SHP77 treated with DMSO at 0.1 percent for 48 hours (cell line): ENCODE measurements around the gene KCNQ1.

Experiments
- DNase-seq: peaks from one replicate; lab custom pipeline; 2025; lab: John Stamatoyannopoulos, UW

KCNQ1 gene

DNA sequence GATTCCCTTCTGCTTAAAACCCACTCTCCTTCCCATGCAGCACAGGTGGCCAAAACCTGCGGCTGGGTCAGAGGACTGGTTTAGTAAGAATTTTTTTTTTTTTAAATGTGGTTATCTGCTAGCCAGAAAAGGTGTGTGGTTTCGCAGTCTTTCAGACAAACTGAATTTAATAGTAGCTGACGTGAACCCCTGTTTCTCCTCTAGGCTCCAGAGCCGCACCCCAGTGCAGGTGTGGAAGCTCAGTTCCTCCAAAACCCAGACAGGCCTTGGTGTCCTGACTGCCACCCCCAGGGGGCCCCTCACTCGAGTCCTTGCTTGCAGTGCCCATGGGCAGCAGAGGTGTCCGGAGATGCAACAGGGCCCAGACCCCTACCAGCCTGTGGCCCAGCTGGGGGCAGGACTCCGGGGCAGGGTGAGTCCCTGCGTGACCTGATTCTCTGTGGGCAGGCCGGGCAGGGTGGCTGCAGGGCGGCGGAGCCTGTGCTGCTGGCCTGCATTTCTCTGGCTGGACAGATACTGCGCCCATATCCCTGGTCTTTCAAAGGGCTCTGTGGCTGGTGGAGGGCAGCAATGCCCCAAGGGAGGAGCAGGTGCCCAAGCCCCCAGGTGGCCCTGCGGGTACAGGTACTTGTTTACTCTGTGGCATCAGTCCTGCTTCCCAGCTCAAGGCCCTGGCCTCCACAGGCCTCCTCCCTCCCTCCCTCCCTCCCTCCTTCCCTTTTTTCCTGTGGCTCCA lies 15.2 kb downstream of the KCNQ1 start:
- DNase-seq = no peak

DNA sequence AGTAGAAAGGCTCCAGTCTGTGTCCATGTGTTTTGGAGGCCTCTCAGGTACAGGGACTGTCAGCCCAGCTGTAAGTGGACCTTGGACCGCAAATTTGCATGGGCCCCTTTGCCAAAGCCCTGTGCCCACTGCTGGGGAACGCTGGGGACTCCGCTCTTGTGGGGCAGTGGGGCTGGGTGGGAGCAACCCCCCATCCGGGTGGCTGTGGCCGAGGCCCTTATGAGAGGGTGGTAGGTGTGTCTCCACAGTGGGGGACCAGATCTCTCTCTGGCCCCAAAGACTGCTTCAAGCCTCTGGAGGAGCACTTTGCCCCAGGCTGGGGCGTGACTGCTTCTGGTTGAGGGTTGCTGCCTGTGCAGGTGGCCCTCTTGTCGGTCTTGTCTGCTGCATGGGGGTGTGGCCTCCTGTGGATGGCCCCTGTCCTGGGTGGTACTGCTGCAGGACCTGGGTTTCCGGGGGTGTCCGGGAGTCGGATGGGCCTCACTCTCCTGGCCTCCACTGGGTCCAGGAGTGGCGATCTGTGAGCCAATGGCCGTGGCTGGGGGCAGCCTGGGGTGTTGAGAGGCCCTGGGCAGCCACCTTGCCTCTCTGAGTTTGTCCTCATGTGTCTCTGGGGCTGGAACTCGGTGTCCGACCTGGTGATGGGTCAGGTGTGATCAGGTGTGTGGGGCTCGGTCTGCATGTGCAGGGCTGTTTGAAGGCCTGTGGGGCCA lies 15.9 kb downstream of the KCNQ1 start:
- no peak for DNase-seq

DNA sequence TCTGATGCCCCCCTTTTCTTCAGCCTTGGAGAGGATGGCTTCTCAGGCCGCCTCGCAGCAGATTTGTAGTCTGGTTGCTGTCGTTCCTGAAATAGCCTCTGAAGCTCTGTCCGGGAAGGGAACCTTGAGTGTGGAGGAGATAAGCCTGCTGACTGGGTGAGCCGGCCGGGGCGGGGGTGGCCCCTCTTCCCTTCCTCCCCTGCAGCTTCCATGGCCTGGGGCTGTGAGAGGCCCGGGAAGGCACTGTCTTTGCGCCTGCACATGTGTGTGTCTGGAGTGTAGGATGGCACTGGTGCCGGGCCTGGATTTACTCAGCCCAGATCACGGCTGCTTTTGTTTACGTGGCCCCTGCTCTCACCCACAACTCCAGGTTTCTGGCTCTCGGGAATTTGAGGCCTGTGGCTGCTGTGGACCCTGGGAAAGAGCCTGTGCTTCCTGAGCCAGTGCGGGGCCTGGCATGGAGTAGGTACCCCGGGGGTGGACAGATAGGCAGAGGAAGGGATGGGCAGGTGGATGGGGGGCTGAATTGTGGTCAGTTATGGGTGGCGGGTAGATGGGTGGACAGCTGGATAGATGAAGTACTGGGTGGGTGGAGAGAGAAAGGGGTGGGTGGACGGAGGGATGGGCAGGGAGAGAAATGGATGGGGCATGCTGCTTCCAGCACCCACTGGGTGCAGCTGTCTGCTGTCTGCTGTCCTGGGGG lies 16.6 kb downstream of the KCNQ1 start:
- DNase-seq = no peak

DNA sequence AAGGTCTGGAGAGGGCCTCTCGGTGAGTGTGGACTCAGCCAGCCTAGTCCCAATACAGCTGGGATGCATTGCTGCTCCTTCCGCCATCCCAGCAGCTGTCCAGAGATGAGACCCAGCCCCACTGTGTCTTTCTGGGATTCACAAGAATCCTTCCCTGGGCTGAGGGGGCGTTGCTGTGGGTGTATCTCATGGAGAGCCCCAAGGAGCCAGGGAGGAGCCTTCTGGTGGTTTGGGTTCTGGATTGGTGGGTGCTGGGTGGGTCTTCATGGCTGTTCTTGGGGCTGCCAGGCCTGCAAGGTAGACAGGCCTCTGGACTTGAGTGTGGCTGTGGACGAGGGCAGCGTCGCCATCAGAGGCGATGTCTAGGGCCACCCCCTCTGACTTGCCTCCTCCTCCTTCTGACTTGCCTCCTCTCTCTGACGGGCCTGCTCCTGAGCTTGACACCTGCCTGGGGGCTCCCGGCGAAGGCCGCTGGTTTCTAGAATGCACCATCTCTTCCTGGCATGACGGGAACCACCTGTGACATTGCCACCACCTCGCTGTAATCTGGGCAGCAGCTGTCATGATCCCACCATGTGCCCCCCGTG lies 17.2 kb downstream of the KCNQ1 start:
- DNase-seq = no peak

DNA sequence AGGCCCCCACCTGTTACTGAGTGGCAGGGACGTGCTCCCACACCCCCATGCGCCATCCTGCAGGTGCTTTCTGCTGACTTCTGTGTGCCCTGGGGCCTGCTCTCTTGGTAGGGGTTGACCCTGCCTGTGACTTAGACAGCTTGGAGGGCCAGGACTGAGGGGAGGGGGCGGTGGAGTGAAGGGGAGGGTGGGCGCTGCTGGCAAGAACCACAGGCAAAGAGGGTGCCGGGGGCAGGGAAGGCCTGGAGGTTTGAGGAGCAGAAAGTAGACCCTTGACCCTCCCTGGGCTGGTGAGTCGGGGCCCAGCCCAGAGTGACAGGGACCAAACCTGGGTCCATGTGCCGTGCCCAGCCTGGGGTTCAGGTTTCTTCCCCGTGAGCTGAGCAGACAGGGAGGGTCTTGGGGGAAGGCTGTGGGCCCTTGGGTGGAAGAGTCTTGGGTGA lies 17.8 kb downstream of the KCNQ1 start:
- no peak for DNase-seq

DNA sequence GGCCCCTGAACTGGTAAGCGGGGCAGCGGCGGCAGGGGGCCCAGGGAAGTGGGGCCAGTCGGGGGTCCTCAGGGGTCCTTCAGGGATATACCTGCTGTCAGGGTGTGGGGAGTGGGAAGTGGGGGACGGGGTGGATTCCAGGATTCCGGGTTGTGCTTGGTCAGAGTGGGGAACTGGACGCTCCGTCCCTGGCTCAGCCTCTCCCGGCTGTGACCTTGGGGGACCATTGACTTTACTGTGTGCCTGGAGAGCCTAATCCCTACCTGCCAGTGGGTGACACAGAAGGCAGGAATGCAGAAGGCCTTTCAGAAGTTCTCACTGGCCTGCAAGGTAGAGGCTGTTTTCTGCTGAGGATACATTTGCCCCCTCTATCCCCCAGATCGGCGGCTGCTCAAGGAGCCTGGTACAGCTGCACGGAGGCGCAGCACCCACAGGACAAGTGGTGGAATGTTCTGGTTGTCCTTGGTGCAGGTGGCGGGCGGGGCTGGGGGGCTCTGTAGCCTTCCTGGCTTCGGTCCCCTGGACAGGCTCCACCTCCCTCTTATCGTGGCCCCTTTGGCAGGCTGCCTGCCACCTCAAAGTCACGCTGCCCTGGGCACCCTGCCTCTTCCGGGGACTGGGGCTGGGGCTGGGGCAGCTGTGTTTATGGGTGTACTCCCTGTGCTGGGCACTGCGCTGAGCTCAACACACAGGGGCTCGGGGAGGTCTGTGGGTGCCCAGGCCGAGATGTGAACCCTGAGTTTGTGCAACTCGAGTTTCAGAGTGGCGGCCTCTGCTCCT lies 18.4 kb downstream of the KCNQ1 start:
- no peak for DNase-seq

DNA sequence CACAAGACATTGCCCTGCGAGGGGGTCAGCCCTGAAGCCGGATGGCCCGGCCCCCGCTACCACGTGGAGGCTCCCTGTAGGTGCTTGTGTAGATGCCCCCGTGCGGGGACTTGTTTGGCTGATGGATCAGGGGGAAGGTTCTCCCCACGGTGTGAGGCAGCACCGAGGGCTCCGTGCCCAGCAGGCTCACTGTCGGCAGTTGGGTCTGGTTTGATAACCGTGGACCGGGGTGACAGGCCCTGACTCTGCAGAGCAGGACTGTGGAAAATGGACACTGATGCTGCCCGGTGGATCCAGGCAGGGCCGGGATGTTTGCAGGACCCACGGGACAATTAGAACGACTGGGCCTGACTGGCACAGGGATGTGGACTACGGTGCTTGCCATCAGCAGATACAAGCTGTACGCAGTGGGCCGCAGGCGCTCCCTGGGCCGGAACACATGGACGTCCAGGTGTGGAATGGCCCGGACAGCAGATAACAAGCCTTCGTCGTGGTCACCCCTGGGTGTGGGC lies 19.0 kb downstream of the KCNQ1 start:
- no peak for DNase-seq

DNA sequence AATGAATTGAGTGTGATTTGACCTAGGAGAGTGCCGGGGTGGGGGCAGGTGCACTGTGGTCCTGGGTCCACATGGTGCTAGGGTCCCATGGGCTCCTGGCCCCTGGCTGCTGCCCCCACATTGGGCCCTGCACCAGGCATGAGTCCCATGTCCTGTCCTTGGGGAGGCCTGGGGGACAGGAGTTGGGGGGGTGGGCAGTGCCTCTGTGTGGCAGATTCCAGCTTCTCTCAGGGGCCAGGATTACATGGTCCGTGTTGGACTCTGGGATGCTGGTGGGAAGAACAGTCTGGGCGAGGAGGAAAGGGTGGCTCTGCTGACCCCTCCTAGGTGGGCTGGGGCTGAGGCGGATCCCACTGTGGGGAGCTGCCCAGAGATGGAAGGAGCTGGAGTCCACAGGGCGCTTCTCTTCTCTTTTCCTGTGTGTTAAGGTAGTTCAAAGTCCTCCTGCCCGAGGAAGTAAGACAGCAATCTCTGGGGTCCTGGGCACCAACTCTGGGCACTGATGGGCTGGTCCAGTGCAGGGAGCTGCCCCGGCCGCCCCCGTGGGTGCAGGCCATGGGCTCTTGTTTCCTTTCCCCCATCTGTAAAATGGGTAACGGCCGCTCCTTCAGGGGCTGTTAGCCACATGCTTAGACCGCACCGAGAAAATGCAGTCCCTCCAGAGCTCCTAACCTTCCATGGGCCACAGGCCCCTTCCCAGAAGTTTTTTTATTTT lies 19.8 kb downstream of the KCNQ1 start:
- no peak for DNase-seq

DNA sequence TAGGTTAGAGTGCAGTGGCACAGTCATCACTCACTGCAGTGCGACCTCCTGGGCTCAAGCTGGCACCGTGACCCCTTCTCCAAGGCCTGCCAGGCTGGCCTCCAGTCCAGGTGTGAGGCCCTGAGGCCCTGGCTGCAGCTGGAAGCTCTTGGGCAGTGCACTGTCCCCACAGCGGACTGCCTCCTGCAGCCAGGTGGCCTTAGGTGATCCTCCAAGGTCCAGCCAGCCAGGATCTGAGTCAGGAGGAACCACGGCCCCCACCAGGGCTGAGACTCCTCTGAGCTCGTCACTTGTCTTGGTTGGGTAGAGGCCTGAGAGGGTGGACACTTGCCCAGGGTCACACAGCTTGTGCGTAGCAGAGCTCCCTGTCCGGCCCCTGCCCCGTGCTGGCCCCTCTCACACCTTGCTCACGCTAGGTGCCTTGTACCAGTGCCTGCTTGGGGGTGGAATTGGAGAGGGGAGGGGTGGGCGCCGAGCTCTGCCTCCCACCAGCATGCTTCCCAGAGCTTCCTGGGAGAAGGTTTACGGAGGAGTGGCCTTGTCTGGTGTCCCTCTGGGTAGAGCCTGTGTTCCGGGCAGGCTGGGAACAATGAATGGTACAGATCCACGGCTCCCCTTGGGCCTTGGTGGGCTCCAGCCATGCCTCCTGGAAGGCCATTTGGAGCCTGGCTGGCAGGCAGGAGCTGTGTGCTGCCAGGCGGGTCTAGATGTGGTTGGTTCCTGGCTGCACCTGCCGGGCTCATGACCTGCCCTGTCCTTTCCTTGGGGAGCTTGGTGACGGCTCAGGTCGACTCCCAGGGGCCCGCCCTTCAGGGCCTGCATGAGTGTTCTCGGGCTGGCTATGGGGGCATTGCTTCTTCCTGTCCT lies 20.6 kb downstream of the KCNQ1 start:
- DNase-seq = no peak

DNA sequence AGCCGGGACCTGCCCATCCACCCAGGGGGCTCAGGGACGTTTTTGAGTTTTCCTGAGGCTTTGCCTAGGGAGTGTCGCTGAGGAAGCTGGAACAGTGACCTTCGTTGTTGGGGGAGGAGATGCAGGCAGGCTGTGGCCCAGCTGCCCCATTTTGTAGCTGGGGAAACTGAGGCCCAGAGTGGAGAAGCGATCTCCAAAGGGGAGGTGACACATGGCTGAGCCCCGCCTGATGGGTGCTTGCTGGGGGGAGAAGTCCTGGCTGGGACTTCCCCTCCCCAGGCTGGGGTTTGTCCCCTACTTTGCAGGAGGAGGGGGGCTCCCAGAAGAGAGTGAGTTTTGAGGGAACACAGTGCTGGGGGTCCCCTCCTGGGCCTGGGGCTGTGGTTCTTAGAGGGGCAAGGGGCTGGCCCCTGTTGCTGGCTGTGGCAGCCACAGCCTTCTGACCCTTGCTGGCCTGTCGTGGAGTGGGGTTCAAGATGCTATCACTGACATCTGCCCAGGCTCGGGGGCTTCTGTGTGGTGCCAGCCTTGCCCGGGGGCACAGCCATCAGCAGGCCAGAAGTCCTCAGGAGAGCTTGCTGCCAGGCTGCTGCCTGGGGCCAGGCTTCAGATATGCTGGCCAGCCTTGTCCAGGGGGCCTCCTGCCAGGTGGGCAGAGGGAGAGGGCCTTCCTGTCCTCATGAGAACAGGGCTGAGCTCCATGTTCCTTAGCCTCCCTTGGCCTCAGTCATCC lies 21.4 kb downstream of the KCNQ1 start:
- DNase-seq = no peak

DNA sequence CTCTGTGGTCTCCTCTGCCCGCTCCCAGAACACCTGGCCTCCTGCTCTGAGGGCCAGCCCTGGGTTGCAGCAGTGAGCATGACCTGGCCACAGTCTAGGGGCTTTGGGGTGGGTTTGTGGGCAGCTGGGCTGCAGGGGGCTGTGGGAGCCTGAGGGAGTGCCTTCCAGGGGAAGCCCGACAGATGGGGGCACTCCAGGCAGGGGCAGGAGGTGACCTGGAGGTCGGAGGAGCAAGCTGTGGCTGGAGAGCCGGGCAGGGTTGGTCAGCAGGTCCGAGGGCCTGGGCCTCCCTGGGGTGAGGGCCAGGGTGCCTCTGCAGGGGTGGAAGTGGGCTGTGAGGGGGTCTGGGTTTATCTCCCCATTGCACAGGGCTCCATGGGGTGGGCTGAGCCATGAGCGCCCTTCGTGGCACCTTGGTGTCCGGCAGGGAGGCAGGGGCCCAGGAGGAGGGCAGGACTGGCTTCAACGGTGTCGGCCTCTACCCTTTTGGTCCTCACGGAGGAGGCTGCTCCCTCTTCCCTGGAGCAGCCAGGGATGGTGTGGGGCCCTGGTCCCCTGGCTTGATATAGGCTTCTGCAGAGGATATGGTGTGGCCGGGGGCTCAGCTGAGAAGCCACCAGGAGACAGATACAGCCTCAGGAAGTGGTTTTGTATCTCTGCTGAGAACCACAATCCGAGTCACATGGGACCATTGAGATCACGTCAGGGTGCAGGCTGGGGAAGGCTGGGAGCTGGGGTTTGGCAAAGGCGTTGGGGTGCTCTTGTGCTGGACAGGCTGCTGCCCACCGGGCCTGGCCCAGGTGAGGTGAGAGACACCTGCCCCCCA lies 22.3 kb downstream of the KCNQ1 start:
- no peak for DNase-seq

DNA sequence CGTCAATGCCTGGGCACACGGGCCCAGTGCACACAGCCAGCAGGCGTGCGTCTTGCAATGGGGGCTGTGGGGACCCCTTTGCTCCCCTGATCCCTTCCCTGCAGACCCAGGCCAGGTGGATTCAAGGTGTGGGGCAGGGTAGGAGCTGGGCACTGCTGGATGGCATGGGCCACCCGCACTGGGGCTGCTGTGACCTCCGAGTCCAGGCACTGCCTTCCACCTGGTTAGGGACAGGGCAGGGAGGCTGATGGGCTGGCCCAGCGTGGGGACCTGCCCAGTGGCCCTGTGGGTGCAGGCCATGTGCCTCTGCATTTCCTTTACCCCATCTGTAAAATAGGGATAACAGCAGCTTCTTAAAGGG lies 22.9 kb downstream of the KCNQ1 start:
- no peak for DNase-seq

DNA sequence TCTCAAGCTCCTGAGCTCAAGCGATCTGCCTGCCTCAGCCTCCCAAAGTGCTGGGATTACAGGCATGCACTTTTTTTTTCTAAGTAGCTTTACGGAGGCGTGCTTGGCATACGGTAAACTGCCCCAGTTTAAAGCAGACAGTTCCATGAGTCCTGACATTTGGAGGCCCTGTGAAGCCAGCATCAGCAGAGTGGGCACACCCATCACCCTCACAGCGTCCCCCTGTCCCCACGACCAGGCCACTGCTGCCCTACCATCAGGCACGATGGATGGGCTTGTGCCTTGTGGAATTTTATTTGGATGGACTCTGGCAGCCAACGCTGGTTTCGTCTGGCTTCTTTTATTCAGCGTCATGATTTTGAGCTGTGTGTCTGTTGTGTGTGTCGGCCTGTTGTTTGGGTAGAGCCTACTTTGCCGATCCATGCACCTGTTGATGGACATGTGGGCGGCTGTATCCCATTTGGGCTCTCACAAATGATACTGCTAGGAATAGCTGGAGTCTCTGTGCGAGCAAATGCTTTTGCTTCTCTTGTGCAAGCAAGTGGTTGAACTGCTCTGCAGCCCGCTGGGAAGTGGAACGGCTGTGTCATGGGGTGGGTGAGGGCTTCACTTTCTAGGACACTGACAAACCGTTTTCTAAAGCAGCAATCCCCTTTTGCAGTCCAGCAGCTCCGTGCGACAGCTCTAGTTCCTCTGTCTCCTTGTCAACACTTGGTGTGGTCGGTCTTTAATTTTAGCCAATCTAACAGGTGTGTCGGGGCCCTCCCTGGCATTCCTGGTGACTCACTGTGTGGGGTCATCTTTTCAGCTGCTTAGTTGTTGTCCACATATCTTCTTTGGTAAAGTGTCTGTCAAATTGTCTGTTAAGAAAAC lies 23.8 kb downstream of the KCNQ1 start:
- no peak for DNase-seq

DNA sequence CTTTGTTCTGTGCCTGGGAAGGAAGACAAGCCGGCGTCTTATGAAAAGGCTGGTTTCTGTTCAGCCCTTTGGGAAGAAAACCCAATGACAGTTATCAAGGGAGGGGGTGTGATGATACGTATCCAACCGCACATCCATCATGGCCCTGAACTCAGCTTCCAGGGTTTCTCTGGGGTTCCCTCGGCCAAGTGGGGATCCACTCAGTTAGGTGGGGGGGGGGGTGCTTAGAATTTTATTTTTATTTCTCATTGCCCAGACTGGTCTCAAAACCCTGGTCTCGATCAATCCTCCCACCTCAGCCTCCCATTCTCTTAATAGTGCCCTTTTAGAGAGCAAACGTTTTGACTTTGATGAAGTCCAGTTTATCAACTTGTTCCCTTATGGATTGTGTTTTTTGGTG lies 25.7 kb downstream of the KCNQ1 start:
- DNase-seq = no peak

DNA sequence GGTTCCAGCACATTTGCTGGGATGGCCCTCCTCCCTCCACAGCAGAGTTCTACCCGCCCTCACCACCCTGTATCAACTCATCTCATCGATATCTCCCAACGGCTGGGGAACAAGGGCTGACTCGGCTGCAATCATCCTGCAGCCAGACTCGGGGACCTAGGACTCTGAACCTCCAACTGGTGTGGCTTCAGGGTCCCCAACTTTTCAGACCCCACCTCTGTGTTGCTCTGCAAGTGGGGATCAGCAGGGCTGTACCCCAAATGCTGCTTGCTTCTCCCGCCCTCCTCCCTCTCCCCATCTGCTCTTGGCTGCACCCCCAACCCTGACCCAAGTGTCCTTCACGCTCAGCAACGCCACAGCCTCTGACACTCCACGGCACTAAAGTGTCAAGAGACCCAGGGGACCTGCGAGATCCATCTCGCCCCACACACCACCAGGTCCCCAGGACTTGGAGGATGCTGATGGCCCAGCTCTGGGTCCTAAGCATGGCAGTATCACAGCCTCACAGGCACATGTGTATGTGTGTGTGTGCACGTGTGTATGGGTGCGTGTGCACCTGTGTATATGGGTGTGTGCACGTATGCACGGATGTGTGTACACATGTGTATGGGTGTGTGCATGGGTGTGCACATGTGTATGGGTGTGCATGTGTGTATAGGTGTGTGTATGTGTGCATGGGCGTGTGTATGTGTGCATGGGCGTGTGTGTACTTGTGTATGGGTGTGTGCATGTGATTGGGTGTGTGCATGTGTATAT lies 26.4 kb downstream of the KCNQ1 start:
- DNase-seq = no peak

DNA sequence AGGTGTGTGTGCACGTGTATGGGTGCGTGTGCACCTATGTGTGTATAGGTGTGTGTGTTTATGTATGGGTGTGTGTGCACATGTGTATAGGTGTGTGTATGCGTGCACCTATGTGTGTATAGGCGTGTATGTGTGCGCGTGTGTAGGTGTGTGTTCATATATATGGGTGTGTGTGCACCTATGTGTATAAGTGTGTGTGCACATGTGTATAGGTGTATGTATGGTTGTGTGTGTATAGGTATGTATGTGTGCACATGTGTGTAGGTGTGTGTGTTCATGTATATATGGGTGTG lies 26.9 kb downstream of the KCNQ1 start:
- DNase-seq = no peak
